H1 (cell line): ENCODE results near the gene NUP42.

ENCODE experiments used
- CTCF ChIP-seq, 3 experiments: IDR thresholded peaks; 1 replicate in 2 of 3; 2 replicates in 1 of 3; pipeline versions ENCODE4 v1.5.1 to v1.6.1; 2011; ENCODE audit warnings: low read length in 3 of 3, mild to moderate bottlenecking in 3 of 3, inconsistent platforms in 2 of 3, low read depth in 1 of 3, moderate library complexity in 1 of 3; ENCODE audit not compliant: insufficient read depth in 1 of 3; ENCODE audit errors: control extremely low read depth in 1 of 3
- EP300 ChIP-seq, 2 experiments: IDR thresholded peaks; 1 replicate in 1 of 2; 2 replicates in 1 of 2; pipeline ENCODE4 v1.6.1; 2011 to 2012; ENCODE audit warnings: low read depth in 2 of 2, low read length in 2 of 2, mild to moderate bottlenecking in 2 of 2, borderline replicate concordance in 1 of 2, inconsistent platforms in 1 of 2, moderate library complexity in 1 of 2

- TF ChIP-seq CTCF (IDR thresholded peaks at IDR 0.05; ENCODE audit: control extremely low read depth in 1 of 3, insufficient read depth in 1 of 3, low read depth in 1 of 3, low read length in 3 of 3), result no peak
- no peak for TF ChIP-seq EP300 (IDR thresholded peaks at IDR 0.05; ENCODE audit: borderline replicate concordance in 1 of 2, low read depth in 2 of 2, low read length in 2 of 2)
Observed at GRCh38 chr7:23183279-23184012, 1.6 kb downstream of the NUP42 start.
